ENCODE results near the gene DHDDS.

Gene DHDDS

DNA sequence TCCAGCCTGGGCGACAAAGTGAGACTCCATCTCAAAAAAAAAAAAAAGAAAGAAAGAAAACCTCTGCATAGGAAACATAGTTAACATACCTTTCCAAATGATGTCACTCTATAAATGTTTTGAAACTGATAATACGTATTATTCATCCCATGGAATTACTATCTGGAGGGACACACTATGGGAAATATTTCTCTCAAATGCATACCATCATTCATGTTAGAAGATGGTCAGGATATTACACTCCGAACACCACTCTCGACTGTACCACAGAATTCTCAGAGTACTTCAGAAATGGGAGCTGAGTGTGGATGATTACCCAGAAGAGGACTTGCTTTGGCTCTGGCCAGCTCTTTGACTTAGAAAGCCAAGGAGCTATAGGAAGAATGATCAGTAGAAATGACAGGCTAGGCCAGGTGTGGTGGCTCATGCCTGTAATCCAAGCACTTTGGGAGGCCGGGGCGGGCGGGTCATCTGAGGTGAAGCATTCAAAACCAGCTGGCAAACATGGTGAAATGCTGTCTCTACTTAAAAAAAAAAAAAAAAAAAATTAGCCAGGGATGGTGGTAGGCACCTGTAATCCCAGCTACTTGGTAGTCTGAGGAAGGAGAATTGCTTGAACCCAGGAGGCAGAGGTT is 26.7 kb upstream of the DHDDS start:
- in situ Hi-C loops (cut with MboI; ENCODE audit: low pct_unique_long_range_greater_than_20kb, low sequenced_read_pairs, unreplicated experiment): no loop called here
- DNase-seq (ENCODE audit: low spot score): no peak

DNA sequence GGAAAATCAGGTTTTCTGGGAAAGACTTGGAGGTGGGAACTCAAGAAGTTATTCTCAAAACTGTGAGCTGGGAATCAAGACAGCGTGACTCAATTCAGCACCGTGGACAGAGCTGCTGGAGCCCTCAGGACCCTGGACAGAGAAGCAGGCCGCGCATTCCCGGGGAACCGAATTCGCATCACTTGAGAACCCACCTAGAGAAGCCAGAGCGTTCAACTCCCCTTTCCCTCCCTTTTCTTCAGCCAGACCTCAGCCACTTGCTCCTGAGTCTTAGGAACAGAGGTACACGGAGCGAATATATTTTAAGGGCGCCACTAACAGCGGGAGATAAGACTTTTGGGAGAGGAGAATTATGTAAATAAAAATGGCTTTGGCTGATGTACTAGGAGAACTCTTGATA is 23.5 kb upstream of the DHDDS start:
- in situ Hi-C loops (cut with MboI; ENCODE audit: low pct_unique_long_range_greater_than_20kb, low sequenced_read_pairs, unreplicated experiment): no loop called here
- DNase-seq (ENCODE audit: low spot score): peak; percentile 81
- TF ChIP-seq, protein P1, sequence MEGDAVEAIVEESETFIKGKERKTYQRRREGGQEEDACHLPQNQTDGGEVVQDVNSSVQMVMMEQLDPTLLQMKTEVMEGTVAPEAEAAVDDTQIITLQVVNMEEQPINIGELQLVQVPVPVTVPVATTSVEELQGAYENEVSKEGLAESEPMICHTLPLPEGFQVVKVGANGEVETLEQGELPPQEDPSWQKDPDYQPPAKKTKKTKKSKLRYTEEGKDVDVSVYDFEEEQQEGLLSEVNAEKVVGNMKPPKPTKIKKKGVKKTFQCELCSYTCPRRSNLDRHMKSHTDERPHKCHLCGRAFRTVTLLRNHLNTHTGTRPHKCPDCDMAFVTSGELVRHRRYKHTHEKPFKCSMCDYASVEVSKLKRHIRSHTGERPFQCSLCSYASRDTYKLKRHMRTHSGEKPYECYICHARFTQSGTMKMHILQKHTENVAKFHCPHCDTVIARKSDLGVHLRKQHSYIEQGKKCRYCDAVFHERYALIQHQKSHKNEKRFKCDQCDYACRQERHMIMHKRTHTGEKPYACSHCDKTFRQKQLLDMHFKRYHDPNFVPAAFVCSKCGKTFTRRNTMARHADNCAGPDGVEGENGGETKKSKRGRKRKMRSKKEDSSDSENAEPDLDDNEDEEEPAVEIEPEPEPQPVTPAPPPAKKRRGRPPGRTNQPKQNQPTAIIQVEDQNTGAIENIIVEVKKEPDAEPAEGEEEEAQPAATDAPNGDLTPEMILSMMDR (IDR thresholded peaks at IDR 0.05; ENCODE audit: extremely low read depth, insufficient read depth, missing control alignments): no peak

More for the DNA sequence above, 26.7 kb upstream of the DHDDS start:
- TF ChIP-seq, protein P1 (IDR thresholded peaks at IDR 0.05; ENCODE audit: extremely low read depth, insufficient read depth, missing control alignments): no peak

DNA sequence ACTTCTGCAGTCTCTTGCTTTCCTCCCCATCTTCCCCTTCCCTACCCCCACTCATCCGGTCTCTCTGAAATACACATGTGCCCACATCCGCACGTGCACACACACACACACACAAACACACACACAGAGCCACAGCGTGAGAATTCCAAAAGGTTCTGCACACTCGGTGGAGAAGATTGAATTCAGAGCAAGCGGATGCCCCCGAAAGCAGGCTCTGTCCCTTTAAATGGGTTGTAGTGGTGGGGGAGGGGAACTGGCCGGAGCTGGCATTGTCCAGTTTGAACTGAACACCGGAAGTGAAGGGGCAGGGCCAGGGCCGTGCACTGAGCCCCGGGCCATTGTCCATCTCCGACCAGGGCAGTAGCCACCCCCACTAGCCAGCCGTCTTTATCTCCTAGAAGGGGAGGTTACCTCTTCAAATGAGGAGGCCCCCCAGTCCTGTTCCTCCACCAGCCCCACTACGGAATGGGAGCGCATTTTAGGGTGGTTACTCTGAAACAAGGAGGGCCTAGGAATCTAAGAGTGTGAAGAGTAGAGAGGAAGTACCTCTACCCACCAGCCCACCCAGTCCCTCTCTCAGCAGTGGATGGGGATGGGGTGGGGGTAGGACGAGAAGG is 22.8 kb upstream of the DHDDS start:
- TF ChIP-seq, protein P1 (IDR thresholded peaks at IDR 0.05; ENCODE audit: extremely low read depth, insufficient read depth, missing control alignments): no peak
- in situ Hi-C loops (cut with MboI; ENCODE audit: low pct_unique_long_range_greater_than_20kb, low sequenced_read_pairs, unreplicated experiment): no loop called here
- no peak for DNase-seq (ENCODE audit: low spot score)

DNA sequence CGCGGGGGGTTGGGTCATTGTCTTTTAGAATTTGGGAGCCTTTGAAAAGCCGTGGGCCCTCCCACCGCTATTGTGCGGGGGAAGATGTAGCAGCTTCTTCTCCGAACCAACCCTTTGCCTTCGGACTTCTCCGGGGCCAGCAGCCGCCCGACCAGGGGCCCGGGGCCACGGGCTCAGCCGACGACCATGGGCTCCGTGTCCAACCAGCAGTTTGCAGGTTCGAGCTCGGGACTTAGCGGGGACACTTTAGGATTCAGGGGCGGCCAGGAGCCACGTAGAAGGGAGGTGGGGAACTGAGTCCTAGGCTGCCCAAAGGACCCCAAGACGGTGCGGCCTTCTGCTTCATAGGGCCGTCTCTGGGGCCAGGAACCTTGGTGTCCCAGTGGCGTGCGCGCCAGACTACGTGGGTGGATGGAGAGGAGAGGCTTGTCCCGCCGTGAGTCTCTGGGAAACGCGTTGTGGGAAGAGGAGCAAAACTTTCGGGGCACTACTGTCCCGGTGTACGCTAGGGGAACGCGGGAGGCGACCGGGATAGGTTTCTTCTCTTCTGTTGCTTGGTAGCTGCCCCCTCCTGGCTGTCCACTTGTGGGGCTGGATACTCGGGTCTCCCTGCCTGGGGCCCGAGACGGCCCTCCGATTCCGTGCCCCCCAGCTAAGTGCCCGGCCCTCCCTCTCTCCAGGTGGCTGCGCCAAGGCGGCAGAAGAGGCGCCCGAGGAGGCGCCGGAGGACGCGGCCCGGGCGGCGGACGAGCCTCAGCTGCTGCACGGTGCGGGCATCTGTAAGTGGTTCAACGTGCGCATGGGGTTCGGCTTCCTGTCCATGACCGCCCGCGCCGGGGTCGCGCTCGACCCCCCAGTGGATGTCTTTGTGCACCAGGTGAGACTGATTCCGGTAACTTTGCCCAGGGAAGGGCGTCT is 21.2 kb upstream of the DHDDS start, which contains the start of gene LIN28A:
Gene LIN28A (plus strand): TSS at position 112 of the 918 bp plus-strand sequence. CDS start 75 bp downstream, at position 187.
- in situ Hi-C loops (cut with MboI; ENCODE audit: low pct_unique_long_range_greater_than_20kb, low sequenced_read_pairs, unreplicated experiment): no loop called here
- TF ChIP-seq, protein P1 (IDR thresholded peaks at IDR 0.05; ENCODE audit: extremely low read depth, insufficient read depth, missing control alignments): no peak
- no peak for DNase-seq (ENCODE audit: low spot score)

DNA sequence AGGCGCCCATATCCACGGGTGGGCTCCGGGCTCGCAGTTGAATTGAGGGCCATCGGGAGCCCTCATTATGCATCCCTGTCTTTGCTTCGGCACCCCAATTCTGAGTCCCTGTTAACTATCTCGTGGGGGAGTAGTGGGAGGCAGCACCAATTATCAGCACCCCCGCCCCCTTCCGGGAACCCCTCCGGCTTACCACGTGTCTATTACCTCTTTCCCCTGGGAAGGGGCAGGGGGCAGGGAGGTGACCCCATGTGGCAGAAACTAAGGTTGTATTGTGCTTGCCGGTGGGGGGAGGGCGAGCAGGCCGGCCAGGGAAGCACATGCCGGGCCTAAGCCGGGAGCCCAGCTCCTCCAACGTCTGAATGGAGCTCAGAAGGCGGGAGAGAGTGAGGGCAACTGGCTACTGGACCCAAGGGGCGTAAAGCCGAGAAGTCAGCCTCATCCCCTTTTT is 20.5 kb upstream of the DHDDS start:
- TF ChIP-seq, protein P1 (IDR thresholded peaks at IDR 0.05; ENCODE audit: extremely low read depth, insufficient read depth, missing control alignments): no peak
- no peak for DNase-seq (ENCODE audit: low spot score)
- in situ Hi-C loops (cut with MboI; ENCODE audit: low pct_unique_long_range_greater_than_20kb, low sequenced_read_pairs, unreplicated experiment): no loop called here

DNA sequence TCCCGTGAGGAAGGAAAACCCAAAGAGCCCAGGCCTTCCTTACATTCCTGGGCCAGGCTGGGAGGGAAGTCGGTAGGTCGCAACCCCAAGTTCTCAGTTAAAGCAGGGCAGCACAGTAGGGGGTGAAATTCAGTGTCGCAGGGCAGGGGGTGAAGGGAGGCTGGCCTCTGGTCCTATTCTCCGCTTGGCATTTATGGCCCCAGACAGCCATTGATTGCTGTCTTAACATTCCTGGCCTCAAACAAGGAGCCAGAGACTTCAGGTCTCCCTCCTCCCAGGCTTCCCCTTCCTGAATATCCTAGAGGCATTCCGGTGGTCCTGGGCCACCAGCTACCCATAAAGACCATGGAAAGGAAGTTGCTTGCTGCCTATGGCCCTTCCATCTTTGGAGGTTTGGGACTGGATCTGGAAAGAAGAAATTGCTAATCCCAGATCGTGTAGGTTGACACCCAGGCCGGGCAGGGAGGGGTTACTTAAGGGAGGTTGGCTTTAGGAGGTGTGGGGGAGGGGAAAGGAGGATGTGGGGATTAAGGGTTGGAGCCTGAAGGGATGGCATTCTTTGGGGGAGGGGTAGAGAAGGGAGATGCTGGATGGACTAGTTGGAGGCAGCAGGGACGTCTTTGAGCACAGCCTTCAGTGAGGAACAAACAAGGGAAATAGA is 19.8 kb upstream of the DHDDS start:
- in situ Hi-C loops (cut with MboI; ENCODE audit: low pct_unique_long_range_greater_than_20kb, low sequenced_read_pairs, unreplicated experiment): no loop called here
- DNase-seq (ENCODE audit: low spot score): no peak
- TF ChIP-seq, protein P1 (IDR thresholded peaks at IDR 0.05; ENCODE audit: extremely low read depth, insufficient read depth, missing control alignments): no peak

All from GM13977 (cell line).